Activated CD4-positive, alpha-beta T cell treated with anti-CD3 and anti-CD28 coated beads, Interleukin-2, amount 50 U/mL, for 24 hours (primary cell): ENCODE measurements around the gene FYB2.

Experiments used
- DNase-seq, 2 donors: peaks; one replicate each; pipeline ENCODE4 v3.0.0-alpha.2; 2020; ENCODE audit warnings: low read depth in 1 of 2, low spot score in 1 of 2

Gene FYB2

GRCh38 chr1:56719171-56719570, 100.0 kb downstream of the FYB2 start:
- no peak for DNase-seq

GRCh38 chr1:56715156-56715555, 104.0 kb downstream of the FYB2 start:
- no peak for DNase-seq

- no peak for DNase-seq
Observed at GRCh38 chr1:56713112-56713511, 106.1 kb downstream of the FYB2 start.

- DNase-seq = no peak
Observed at GRCh38 chr1:56712150-56712549, 107.1 kb downstream of the FYB2 start.

- no peak for DNase-seq
Observed at GRCh38 chr1:56710646-56711045, 108.6 kb downstream of the FYB2 start.

- DNase-seq = no peak
Observed at GRCh38 chr1:56709995-56710394, 109.2 kb downstream of the FYB2 start.

- peak in 1 of 2 donors; percentile 4 for DNase-seq
Observed at GRCh38 chr1:56709269-56709880, 109.8 kb downstream of the FYB2 start.

- no peak for DNase-seq
Observed at GRCh38 chr1:56707379-56707778, 111.8 kb downstream of the FYB2 start.

- no peak for DNase-seq
Observed at GRCh38 chr1:56703747-56704146, 115.5 kb downstream of the FYB2 start.

- no peak for DNase-seq
Observed at GRCh38 chr1:56696663-56697062, 122.5 kb downstream of the FYB2 start.

- DNase-seq = no peak
Observed at GRCh38 chr1:56688522-56689026, 130.6 kb downstream of the FYB2 start.

GRCh38 chr1:56686169-56686568, 133.0 kb downstream of the FYB2 start:
- DNase-seq = no peak

GRCh38 chr1:56683569-56683968, 135.6 kb downstream of the FYB2 start:
- DNase-seq = no peak

GRCh38 chr1:56676571-56677035, 142.6 kb downstream of the FYB2 start:
- no peak for DNase-seq

- DNase-seq = no peak
Observed at GRCh38 chr1:56675763-56676162, 143.4 kb downstream of the FYB2 start.

- no peak for DNase-seq
Observed at GRCh38 chr1:56672579-56672978, 146.6 kb downstream of the FYB2 start.

- DNase-seq = no peak
Observed at GRCh38 chr1:56671542-56671941, 147.7 kb downstream of the FYB2 start.

GRCh38 chr1:56671085-56671484, 148.1 kb downstream of the FYB2 start:
- no peak for DNase-seq

GRCh38 chr1:56670350-56670749, 148.9 kb downstream of the FYB2 start:
- DNase-seq = no peak
